Upper lobe of left lung (tissue), 6 donors: ENCODE data around the gene ACAP3. TPM values are rescaled to one million over a fixed set of nuclear protein-coding genes. Genes with fewer than 3 reads are reported as not detected.

ENCODE experiments used
- ATAC-seq, 2 donors: fragments of 200-7000 bp; cut with Tn5 transposase; one replicate each; pipeline ENCODE4 v1.9.1; 2022; ENCODE audit warnings: mild to moderate bottlenecking in 2 of 2, moderate library complexity in 2 of 2; ENCODE audit not compliant: low FRiP score in 2 of 2
- DNase-seq, 2 donors: peaks; one replicate each; pipeline ENCODE4 v3.0.0-alpha.2; 2019 to 2020
- H3K27ac ChIP-seq, 4 donors: fragments of 200-600 bp; sonication (generic); one replicate each; pipeline ENCODE4 v1.5.1; 2016 to 2019
- H3K27me3 ChIP-seq, 4 donors: fragments of 200-600 bp; sonication (generic); one replicate each; pipeline ENCODE4 v1.5.1; 2017 to 2019
- H3K36me3 ChIP-seq, 4 donors: fragments of 200-600 bp; sonication (generic); one replicate each; pipeline ENCODE4 v1.5.1; 2016 to 2019
- H3K4me1 ChIP-seq, 4 donors: fragments of 200-600 bp; sonication (generic); one replicate each; pipeline ENCODE4 v1.5.1; 2018 to 2019
- H3K4me3 ChIP-seq, 4 donors: fragments of 200-600 bp; sonication (generic); one replicate each; pipeline ENCODE4 v1.5.1; 2017 to 2019; ENCODE audit warnings: mild to moderate bottlenecking in 2 of 4, moderate library complexity in 1 of 4
- H3K9me3 ChIP-seq, 4 donors: fragments of 200-600 bp; sonication (generic); one replicate each; pipeline ENCODE4 v1.5.1; 2018 to 2019
- EP300 ChIP-seq, 4 donors: sonication (generic); formaldehyde crosslinking; IDR thresholded peaks; one replicate each; pipeline ENCODE4 v1.5.1; 2017; ENCODE audit warnings: antibody characterized with exemption in 4 of 4, control low read depth in 2 of 4
- POLR2A ChIP-seq, 4 donors: fragments of 450-650 bp; IDR thresholded peaks; one replicate each; pipeline ENCODE4 v1.5.1; 2016 to 2017; ENCODE audit warnings: antibody characterized with exemption in 4 of 4, mild to moderate bottlenecking in 2 of 4
- POLR2AphosphoS5 ChIP-seq, 2 donors: sonication (generic); formaldehyde crosslinking; IDR thresholded peaks; one replicate each; pipeline ENCODE4 v1.5.1; 2017; ENCODE audit warnings: antibody characterized with exemption in 2 of 2
- WGBS, 2 donors: methylation state at CpG; one replicate each; pipeline ENCODE4 v1.1.5; 2017 to 2018; 5-methylcytosine and 5-hydroxymethylcytosine counted together
- total RNA-seq, 6 donors: library from RNA; depleted of rRNA in 4 of 6; stranded (reverse); fragments of >200 nt in 4 of 6; gene quantifications; one replicate each; pipeline versions ENCODE4 v1.1.0 to v1.2.1, GENCODE V29; 2016 to 2021
- TF ChIP-seq, protein P1 (sequence below), 6 experiments: fragments of 450-650 bp in 4 of 6; fragments of 200-600 bp in 2 of 6; sonication (generic) in 2 of 6; IDR thresholded peaks; one replicate each; pipeline ENCODE4 v1.5.1; 2016 to 2019; ENCODE audit warnings: antibody characterized with exemption in 6 of 6
- donor health status: DM: no; HTN: no; CAD: no; lungs with moderate emphysema.
- donor health status: DM: no; HTN: yes; CAD: no; lungs with severe emphysema.

ACAP3 gene, protein sequence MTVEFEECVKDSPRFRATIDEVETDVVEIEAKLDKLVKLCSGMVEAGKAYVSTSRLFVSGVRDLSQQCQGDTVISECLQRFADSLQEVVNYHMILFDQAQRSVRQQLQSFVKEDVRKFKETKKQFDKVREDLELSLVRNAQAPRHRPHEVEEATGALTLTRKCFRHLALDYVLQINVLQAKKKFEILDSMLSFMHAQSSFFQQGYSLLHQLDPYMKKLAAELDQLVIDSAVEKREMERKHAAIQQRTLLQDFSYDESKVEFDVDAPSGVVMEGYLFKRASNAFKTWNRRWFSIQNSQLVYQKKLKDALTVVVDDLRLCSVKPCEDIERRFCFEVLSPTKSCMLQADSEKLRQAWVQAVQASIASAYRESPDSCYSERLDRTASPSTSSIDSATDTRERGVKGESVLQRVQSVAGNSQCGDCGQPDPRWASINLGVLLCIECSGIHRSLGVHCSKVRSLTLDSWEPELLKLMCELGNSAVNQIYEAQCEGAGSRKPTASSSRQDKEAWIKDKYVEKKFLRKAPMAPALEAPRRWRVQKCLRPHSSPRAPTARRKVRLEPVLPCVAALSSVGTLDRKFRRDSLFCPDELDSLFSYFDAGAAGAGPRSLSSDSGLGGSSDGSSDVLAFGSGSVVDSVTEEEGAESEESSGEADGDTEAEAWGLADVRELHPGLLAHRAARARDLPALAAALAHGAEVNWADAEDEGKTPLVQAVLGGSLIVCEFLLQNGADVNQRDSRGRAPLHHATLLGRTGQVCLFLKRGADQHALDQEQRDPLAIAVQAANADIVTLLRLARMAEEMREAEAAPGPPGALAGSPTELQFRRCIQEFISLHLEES
- total RNA-seq, result 100 to 1,000 TPM in 2 of 6 donors, 10 to 100 TPM in 4; 33.5 to 166 (median 60.1) TPM

DNA sequence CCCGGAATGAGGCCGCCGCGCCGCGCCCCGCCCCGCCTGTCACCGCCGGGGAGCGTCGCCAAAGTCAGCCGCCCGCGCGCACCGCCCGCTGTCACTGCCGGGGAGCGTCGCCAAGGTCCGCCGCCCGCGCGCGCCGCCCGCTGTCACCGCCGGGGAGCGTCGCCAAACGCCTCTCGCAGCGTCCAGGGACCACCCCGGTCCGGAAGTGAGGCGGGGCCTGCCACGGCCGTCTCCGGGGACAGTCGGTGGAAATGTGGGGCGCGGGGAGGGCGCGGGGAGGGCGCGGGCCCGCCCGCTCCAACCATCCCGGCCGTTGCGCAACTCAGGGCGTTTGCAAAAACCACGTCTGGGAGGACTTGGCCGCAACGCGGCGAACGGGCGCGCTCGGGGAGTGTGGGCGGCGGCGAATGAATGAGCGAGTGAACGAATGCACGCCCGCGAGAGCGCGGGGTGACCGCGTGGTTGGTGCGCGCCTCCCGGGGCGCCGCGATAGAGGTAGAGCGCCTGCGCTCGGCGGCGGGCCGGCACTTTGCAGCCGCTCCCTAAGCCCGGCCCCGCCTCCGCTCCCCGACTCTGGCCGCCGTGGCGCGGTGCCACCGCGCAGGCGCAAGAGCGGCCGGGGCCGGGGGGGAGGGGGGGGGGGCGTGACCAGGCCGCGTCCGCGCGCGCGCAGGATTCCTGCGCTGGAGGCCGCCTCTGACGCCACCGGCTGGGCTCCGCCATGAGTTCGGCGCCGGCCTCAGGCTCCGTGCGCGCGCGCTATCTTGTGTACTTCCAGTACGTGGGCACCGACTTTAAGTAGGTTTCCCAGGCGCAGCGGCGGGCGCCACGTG lies at the start of gene ACAP3, which contains the start of gene PUSL1:
Gene ACAP3 (minus strand): TSS at position 8 of the 833 bp plus-strand sequence. CDS start 115 bp downstream, outside the sequence.
Gene PUSL1 (plus strand): TSS at position 675 of the 833 bp plus-strand sequence. CDS start 47 bp downstream, at position 722.
- Histone ChIP-seq H3K4me3 (peak within 1 kb of the TSS; percentile 70 to 98 (median 86)), H3K36me3 (peaks cover 14 to 31% (median 29%) of the 10 kb centered on the region in 4 donors), H3K9me3 (no peaks in the 10 kb centered on the region), H3K27ac (peak within 1 kb of the TSS; percentile 87 to 95 (median 92)), H3K4me1 (peaks cover 40 to 58% (median 49%) of the 10 kb centered on the region in 4 donors), H3K27me3 (no peaks in the 10 kb centered on the region)
- ATAC-seq, result peak; percentile 86 to 88
- TF ChIP-seq POLR2AphosphoS5 (IDR thresholded peaks at IDR 0.05) (peak; percentile 40 to 56), EP300 (IDR thresholded peaks at IDR 0.05) (peak in 1 of 4 donors; percentile 28), POLR2A (IDR thresholded peaks at IDR 0.05) (peak in 1 of 4 donors; percentile 36)
- TF ChIP-seq, protein P1, sequence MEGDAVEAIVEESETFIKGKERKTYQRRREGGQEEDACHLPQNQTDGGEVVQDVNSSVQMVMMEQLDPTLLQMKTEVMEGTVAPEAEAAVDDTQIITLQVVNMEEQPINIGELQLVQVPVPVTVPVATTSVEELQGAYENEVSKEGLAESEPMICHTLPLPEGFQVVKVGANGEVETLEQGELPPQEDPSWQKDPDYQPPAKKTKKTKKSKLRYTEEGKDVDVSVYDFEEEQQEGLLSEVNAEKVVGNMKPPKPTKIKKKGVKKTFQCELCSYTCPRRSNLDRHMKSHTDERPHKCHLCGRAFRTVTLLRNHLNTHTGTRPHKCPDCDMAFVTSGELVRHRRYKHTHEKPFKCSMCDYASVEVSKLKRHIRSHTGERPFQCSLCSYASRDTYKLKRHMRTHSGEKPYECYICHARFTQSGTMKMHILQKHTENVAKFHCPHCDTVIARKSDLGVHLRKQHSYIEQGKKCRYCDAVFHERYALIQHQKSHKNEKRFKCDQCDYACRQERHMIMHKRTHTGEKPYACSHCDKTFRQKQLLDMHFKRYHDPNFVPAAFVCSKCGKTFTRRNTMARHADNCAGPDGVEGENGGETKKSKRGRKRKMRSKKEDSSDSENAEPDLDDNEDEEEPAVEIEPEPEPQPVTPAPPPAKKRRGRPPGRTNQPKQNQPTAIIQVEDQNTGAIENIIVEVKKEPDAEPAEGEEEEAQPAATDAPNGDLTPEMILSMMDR (IDR thresholded peaks at IDR 0.05), result peak in 4 of 6 experiments; percentile 36 to 57 (median 50)
- peak; percentile 85 to 98 for DNase-seq
- WGBS, 2 donors, result 0 to 1% methylated on average over 45 to 57 of the region's 131 CpGs

DNA sequence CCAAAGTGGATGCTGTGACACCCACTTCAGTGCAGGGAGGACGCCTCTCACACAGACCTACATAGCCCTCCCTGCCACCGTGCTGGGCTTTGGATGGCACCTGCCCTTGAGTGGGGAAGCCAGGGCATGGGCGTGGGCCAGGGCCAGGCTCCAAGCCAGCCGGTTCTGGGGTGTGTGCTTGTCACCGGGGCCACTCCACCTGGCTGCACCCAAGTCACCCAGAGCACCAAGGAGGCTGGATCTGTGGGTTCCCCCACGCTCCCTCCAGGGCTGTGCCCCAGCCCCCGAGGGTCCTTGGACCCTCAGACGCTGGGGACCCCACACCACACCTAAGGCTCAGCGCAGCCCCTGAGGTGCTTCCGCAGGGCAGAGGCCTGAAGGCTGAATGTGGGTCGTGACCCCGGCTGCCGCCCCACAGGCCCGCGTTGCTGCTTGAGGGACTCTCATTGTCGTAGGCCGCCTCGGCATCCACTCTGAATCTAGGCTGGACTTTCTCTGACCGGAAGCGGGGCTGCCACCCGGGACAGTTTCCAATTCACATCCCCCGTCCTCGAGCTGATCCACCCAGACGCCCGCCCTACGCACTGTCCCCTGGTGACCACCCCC lies 49.2 kb upstream of the ACAP3 start:
- Histone ChIP-seq H3K27ac (peak overlapping the region; percentile 76 to 85 (median 83)), H3K27me3 (peaks cover 2 to 54% (median 29%) of the 10 kb centered on the region in 4 donors), H3K4me3 (peak overlapping the region; percentile 22 to 53 (median 44)), H3K36me3 (peaks cover 0 to 6% (median 0%) of the 10 kb centered on the region in 4 donors), H3K9me3 (no peaks in the 10 kb centered on the region), H3K4me1 (peaks cover 41 to 72% (median 62%) of the 10 kb centered on the region in 4 donors)
- WGBS, 2 donors, result 9 to 33% methylated on average over 8 to 24 of the region's 26 CpGs
- ATAC-seq (peak in 1 of 2 donors; percentile 12), DNase-seq (peak in 1 of 2 donors; percentile 83)
- TF ChIP-seq POLR2AphosphoS5 (IDR thresholded peaks at IDR 0.05) (no peak), EP300 (IDR thresholded peaks at IDR 0.05) (no peak)

DNA sequence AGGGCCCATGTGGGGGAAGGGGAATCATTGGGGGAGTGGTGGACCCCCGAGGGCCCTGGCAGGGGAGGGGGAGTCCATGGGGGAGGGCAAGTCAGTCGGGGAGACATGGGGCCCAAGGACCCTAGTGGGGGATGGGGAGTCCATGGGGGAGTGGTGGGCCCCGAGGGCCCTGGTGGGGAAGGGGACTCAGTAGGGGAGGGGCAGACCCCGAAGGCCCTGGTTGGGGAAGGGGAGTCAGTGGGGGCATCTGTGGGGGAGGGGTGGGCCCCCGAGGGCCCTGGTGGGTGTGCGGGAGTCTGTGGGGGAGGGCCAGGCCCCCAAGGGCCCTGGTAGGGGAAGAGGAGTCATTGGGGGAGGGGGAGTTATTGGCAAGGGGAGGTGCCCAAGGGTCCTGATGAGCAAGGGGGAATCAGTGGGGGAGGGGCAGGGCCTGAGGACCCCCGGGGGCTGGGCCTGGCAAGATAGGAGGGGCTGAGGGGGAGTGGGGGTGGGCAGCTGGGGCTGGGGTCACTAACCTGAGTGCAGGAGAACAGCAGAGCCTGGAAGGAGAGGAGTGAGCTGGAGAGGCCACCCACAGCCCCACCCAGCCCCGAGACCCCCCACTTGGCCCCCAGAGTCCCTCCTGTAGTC lies 48.6 kb upstream of the ACAP3 start:
- Histone ChIP-seq H3K4me3 (peak overlapping the region in 3 of 4 donors; percentile 38 to 53 (median 51)), H3K9me3 (no peaks in the 10 kb centered on the region), H3K4me1 (peaks cover 40 to 74% (median 65%) of the 10 kb centered on the region in 4 donors)

DNA sequence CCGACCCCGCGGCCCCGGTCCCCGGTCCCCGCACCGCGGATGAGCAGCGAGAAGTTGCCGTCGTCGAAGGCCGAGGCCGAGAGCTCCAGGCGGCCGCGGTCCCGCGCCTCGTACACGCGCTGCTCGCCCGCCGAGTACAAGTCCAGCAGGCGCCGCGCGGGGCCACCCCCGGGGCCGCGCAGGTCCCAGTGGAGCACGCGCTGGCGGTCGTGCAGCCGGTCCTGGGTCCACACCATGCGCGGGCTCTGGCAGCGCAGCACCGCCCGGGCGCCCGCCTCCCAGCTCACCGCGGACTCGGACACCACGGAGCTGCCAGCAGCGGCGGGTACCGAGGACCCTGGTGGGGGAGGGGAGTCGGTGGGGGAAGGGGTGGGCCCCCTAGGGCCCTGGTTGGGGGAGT lies 47.7 kb upstream of the ACAP3 start:
- peak overlapping the region in 3 of 4 donors; percentile 9 to 30 (median 29) for H3K4me3 ChIP-seq
- TF ChIP-seq POLR2A (IDR thresholded peaks at IDR 0.05) (no peak), POLR2AphosphoS5 (IDR thresholded peaks at IDR 0.05) (no peak)
- TF ChIP-seq, protein P1 (IDR thresholded peaks at IDR 0.05), result no peak
- peaks cover 0 to 6% (median 0%) of the 10 kb centered on the region in 4 donors for H3K36me3 ChIP-seq
- peaks cover 2 to 54% (median 29%) of the 10 kb centered on the region in 4 donors for H3K27me3 ChIP-seq
- WGBS, 2 donors, result 13% methylated on average over 17 of the region's 52 CpGs; no CpG with 5 or more reads in 1 of the 2 donors
- ATAC-seq, result no peak
- H3K9me3 ChIP-seq, result no peaks in the 10 kb centered on the region
- peak overlapping the region in 2 of 4 donors; percentile 42 to 81 for H3K27ac ChIP-seq
- DNase-seq, result peak in 1 of 2 donors; percentile 91
- H3K4me1 ChIP-seq, result peaks cover 31 to 69% (median 63%) of the 10 kb centered on the region in 4 donors

More for the DNA sequence above, 48.6 kb upstream of the ACAP3 start:
- 44 to 60% methylated on average over 1 to 5 of the region's 8 CpGs for WGBS, 2 donors
- Histone ChIP-seq H3K36me3 (peaks cover 0 to 6% (median 0%) of the 10 kb centered on the region in 4 donors), H3K27ac (peak overlapping the region; percentile 76 to 85 (median 83)), H3K27me3 (peaks cover 2 to 54% (median 29%) of the 10 kb centered on the region in 4 donors)
- TF ChIP-seq POLR2AphosphoS5 (IDR thresholded peaks at IDR 0.05), result no peak
- no peak for TF ChIP-seq POLR2A (IDR thresholded peaks at IDR 0.05)
- no peak for TF ChIP-seq EP300 (IDR thresholded peaks at IDR 0.05)
- TF ChIP-seq, protein P1 (IDR thresholded peaks at IDR 0.05), result no peak
- ATAC-seq (no peak), DNase-seq (no peak)
